Measurements from ENCODE around the gene VOPP1.
A peak's percentile ranks its signal among the peaks of the same experiment; 100 is the strongest.

VOPP1 gene

GRCh38 chr7:55548295-55548731 lies 24.0 kb downstream of the VOPP1 start:
- Histone ChIP-seq H3K4me1 (ENCODE audit: control insufficient read depth in 5 of 5, insufficient read depth in 5 of 5, low read length in 5 of 5) (peaks cover 13 to 56% (median 36%) of the 10 kb centered on the region in 5 donors), H3K36me3 (ENCODE audit: control insufficient read depth in 5 of 5, insufficient read depth in 5 of 5, low read length in 5 of 5) (no peaks in the 10 kb centered on the region), H3K9me3 (ENCODE audit: control insufficient read depth in 5 of 5, low read length in 5 of 5) (no peaks in the 10 kb centered on the region), H3K4me3 (ENCODE audit: low read depth in 1 of 5, low read length in 5 of 5) (no peak overlapping the region), H3K27ac (ENCODE audit: low read depth, low read length) (no peak overlapping the region), H3K27me3 (ENCODE audit: control insufficient read depth in 5 of 5, insufficient read depth in 4 of 5, low read length in 5 of 5) (no peaks in the 10 kb centered on the region), H3K9ac (ENCODE audit: low read length in 5 of 5) (no peak overlapping the region)

- no peak overlapping the region for H3K27ac ChIP-seq (ENCODE audit: low read depth, low read length)
- peaks cover 11 to 41% (median 25%) of the 10 kb centered on the region in 5 donors for H3K4me1 ChIP-seq (ENCODE audit: control insufficient read depth in 5 of 5, insufficient read depth in 5 of 5, low read length in 5 of 5)
- peak overlapping the region in 1 of 5 donors; percentile 39 for H3K9ac ChIP-seq (ENCODE audit: low read length in 5 of 5)
- H3K27me3 ChIP-seq (ENCODE audit: control insufficient read depth in 5 of 5, insufficient read depth in 4 of 5, low read length in 5 of 5): no peaks in the 10 kb centered on the region
- H3K9me3 ChIP-seq (ENCODE audit: control insufficient read depth in 5 of 5, low read length in 5 of 5): no peaks in the 10 kb centered on the region
- no peaks in the 10 kb centered on the region for H3K36me3 ChIP-seq (ENCODE audit: control insufficient read depth in 5 of 5, insufficient read depth in 5 of 5, low read length in 5 of 5)
- H3K4me3 ChIP-seq (ENCODE audit: low read depth in 1 of 5, low read length in 5 of 5): peak overlapping the region in 2 of 5 donors; percentile 6 to 27
Measured at GRCh38 chr7:55546814-55547213, 25.5 kb downstream of the VOPP1 start.

GRCh38 chr7:55545496-55545895 lies 26.8 kb downstream of the VOPP1 start:
- Histone ChIP-seq H3K27me3 (ENCODE audit: control insufficient read depth in 5 of 5, insufficient read depth in 4 of 5, low read length in 5 of 5) (no peaks in the 10 kb centered on the region), H3K9me3 (ENCODE audit: control insufficient read depth in 5 of 5, low read length in 5 of 5) (no peaks in the 10 kb centered on the region), H3K4me1 (ENCODE audit: control insufficient read depth in 5 of 5, insufficient read depth in 5 of 5, low read length in 5 of 5) (peaks cover 8 to 35% (median 25%) of the 10 kb centered on the region in 5 donors), H3K36me3 (ENCODE audit: control insufficient read depth in 5 of 5, insufficient read depth in 5 of 5, low read length in 5 of 5) (no peaks in the 10 kb centered on the region), H3K9ac (ENCODE audit: low read length in 5 of 5) (no peak overlapping the region), H3K27ac (ENCODE audit: low read depth, low read length) (no peak overlapping the region), H3K4me3 (ENCODE audit: low read depth in 1 of 5, low read length in 5 of 5) (no peak overlapping the region)

DNA sequence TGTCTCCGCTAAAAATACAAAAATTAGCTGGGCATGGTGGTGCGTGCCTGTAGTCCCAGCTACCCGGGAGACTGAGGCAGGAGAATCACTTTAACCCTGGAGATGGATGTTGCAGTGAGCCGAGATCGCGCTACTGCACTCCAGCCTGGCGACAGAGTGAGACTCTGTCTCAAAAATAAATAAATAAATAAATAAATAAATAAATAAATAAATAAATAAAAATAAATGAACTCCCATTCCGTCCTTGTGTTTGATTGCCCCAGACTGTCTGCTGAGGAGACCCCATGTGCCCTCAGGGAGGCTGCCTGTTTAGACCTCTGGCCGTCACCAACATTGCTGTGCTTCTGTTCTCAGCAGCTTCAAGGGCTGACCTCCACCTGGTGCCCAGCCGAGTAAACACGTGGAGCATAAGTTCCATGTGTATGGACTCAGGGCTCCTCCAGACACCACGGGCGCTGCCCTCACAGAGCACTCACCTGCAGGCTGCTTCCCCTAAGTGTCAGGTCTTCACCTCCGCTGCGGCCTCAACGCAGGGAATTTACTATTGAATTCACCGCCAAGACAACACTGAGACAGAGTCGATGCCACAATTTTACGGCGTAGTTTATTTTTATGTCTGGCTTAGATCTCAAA lies 32.0 kb downstream of the VOPP1 start:
- Histone ChIP-seq H3K4me3 (ENCODE audit: low read depth in 1 of 5, low read length in 5 of 5) (no peak overlapping the region), H3K27ac (ENCODE audit: low read depth, low read length) (no peak overlapping the region), H3K9me3 (ENCODE audit: control insufficient read depth in 5 of 5, low read length in 5 of 5) (no peaks in the 10 kb centered on the region), H3K27me3 (ENCODE audit: control insufficient read depth in 5 of 5, insufficient read depth in 4 of 5, low read length in 5 of 5) (no peaks in the 10 kb centered on the region), H3K36me3 (ENCODE audit: control insufficient read depth in 5 of 5, insufficient read depth in 5 of 5, low read length in 5 of 5) (no peaks in the 10 kb centered on the region), H3K4me1 (ENCODE audit: control insufficient read depth in 5 of 5, insufficient read depth in 5 of 5, low read length in 5 of 5) (peaks cover 2 to 38% (median 24%) of the 10 kb centered on the region in 5 donors), H3K9ac (ENCODE audit: low read length in 5 of 5) (no peak overlapping the region)

GRCh38 chr7:55539380-55539779 lies 32.9 kb downstream of the VOPP1 start:
- H3K4me1 ChIP-seq (ENCODE audit: control insufficient read depth in 5 of 5, insufficient read depth in 5 of 5, low read length in 5 of 5): peaks cover 4 to 45% (median 34%) of the 10 kb centered on the region in 5 donors
- H3K36me3 ChIP-seq (ENCODE audit: control insufficient read depth in 5 of 5, insufficient read depth in 5 of 5, low read length in 5 of 5): no peaks in the 10 kb centered on the region
- no peak overlapping the region for H3K4me3 ChIP-seq (ENCODE audit: low read depth in 1 of 5, low read length in 5 of 5)
- no peak overlapping the region for H3K27ac ChIP-seq (ENCODE audit: low read depth, low read length)
- no peak overlapping the region for H3K9ac ChIP-seq (ENCODE audit: low read length in 5 of 5)
- no peaks in the 10 kb centered on the region for H3K9me3 ChIP-seq (ENCODE audit: control insufficient read depth in 5 of 5, low read length in 5 of 5)
- H3K27me3 ChIP-seq (ENCODE audit: control insufficient read depth in 5 of 5, insufficient read depth in 4 of 5, low read length in 5 of 5): no peaks in the 10 kb centered on the region

- Histone ChIP-seq H3K27ac (ENCODE audit: low read depth, low read length) (no peak overlapping the region), H3K4me1 (ENCODE audit: control insufficient read depth in 5 of 5, insufficient read depth in 5 of 5, low read length in 5 of 5) (peaks cover 5 to 54% (median 42%) of the 10 kb centered on the region in 5 donors)
Measured at GRCh38 chr7:55538538-55538937, 33.8 kb downstream of the VOPP1 start.

DNA sequence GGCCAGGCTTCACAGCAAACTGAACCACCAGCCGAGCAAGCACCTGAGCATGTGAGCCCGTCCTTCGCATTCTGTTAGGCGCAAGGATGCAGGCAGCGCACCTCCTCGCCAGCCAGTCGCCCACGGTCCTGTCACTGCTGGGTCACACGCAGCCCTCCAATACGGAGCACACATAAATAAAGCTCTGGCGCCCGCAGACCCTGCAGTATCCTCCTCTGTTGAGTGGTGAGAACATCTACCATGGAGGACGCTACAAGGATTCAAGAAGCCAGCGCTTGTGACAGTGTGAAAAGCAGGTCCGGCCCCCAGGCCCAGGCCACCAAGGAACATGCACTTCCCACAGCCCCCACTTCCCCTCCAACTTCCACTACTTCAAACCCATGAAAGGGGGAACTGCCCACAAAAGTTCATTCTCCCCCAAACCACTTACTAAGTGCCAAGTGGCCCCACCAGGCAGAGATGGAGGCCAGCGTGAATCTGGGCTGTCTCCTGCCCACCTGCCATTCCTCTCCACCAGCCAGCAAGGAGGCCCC lies 34.8 kb downstream of the VOPP1 start:
- no peaks in the 10 kb centered on the region for H3K36me3 ChIP-seq (ENCODE audit: control insufficient read depth in 5 of 5, insufficient read depth in 5 of 5, low read length in 5 of 5)
- H3K27ac ChIP-seq (ENCODE audit: low read depth, low read length): no peak overlapping the region
- H3K9me3 ChIP-seq (ENCODE audit: control insufficient read depth in 5 of 5, low read length in 5 of 5): no peaks in the 10 kb centered on the region
- H3K9ac ChIP-seq (ENCODE audit: low read length in 5 of 5): no peak overlapping the region
- no peak overlapping the region for H3K4me3 ChIP-seq (ENCODE audit: low read depth in 1 of 5, low read length in 5 of 5)
- no peaks in the 10 kb centered on the region for H3K27me3 ChIP-seq (ENCODE audit: control insufficient read depth in 5 of 5, insufficient read depth in 4 of 5, low read length in 5 of 5)
- H3K4me1 ChIP-seq (ENCODE audit: control insufficient read depth in 5 of 5, insufficient read depth in 5 of 5, low read length in 5 of 5): peaks cover 6 to 62% (median 52%) of the 10 kb centered on the region in 5 donors

More at GRCh38 chr7:55538538-55538937, 33.8 kb downstream of the VOPP1 start:
- no peaks in the 10 kb centered on the region for H3K27me3 ChIP-seq (ENCODE audit: control insufficient read depth in 5 of 5, insufficient read depth in 4 of 5, low read length in 5 of 5)
- no peak overlapping the region for H3K9ac ChIP-seq (ENCODE audit: low read length in 5 of 5)
- H3K4me3 ChIP-seq (ENCODE audit: low read depth in 1 of 5, low read length in 5 of 5): no peak overlapping the region
- H3K36me3 ChIP-seq (ENCODE audit: control insufficient read depth in 5 of 5, insufficient read depth in 5 of 5, low read length in 5 of 5): no peaks in the 10 kb centered on the region
- no peaks in the 10 kb centered on the region for H3K9me3 ChIP-seq (ENCODE audit: control insufficient read depth in 5 of 5, low read length in 5 of 5)

DNA sequence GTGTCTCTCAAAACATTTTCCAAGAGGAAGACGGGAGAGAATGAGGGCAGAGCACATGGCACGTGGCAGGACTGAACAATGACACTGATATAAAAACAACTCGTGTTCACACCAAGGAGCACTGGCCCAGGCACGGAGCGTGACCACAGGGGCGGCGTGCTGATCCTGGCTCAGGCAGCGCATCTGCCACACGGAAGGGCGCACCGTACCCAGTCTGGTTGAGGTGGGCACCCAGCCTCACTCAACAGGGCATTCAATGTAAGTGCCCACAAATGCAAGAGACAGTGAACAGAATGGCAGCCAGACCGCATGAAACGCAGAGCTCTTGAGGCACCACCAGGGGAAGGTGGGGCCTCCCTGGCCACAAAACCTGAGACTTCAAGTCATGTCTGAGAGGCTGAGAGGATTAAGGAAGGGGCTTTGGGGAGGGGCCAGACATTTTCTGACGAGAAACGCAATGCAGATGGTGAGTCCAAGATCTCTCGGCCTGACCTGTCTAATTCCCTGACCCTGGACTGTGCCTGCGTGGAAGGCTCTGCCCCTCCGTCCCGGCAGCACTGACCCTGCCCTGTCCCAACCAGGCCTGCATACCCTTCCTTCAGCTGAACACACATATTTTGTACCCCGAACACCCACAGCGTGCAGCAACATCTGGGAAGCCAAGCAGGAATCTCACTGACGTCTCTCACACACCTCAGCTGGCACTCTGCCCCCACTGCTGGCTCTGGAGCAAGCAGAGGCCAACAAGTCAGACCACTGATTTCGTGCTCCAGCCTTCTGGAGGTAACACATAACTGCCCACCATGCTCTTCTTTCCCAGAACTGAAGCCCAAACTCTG lies 35.5 kb downstream of the VOPP1 start:
- Histone ChIP-seq H3K9ac (ENCODE audit: low read length in 5 of 5) (peak overlapping the region in 1 of 5 donors; percentile 8), H3K4me3 (ENCODE audit: low read depth in 1 of 5, low read length in 5 of 5) (no peak overlapping the region), H3K36me3 (ENCODE audit: control insufficient read depth in 5 of 5, insufficient read depth in 5 of 5, low read length in 5 of 5) (no peaks in the 10 kb centered on the region), H3K9me3 (ENCODE audit: control insufficient read depth in 5 of 5, low read length in 5 of 5) (no peaks in the 10 kb centered on the region), H3K27me3 (ENCODE audit: control insufficient read depth in 5 of 5, insufficient read depth in 4 of 5, low read length in 5 of 5) (no peaks in the 10 kb centered on the region), H3K4me1 (ENCODE audit: control insufficient read depth in 5 of 5, insufficient read depth in 5 of 5, low read length in 5 of 5) (peaks cover 6 to 66% (median 56%) of the 10 kb centered on the region in 5 donors), H3K27ac (ENCODE audit: low read depth, low read length) (no peak overlapping the region)

DNA sequence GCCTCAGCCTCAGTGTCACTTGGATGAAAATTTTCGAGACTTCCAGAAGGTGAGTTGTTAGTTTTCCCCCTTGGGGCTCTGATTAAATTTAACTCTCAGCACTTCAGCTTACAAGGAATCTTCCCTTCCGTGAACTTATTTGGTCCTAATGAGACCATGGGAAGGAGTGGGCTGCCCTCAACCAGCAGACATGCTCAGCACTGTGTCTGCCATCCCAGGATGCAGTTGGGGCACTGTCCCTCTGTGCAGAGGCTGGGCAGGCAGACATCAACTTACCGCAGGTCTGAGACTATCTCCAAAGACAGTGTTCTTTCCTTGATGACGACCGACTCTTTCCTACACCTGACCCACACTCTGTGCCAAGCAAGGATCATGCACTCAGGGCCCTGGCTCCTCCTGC lies 36.7 kb downstream of the VOPP1 start:
- Histone ChIP-seq H3K4me1 (ENCODE audit: control insufficient read depth in 5 of 5, insufficient read depth in 5 of 5, low read length in 5 of 5) (peaks cover 6 to 68% (median 56%) of the 10 kb centered on the region in 5 donors), H3K27ac (ENCODE audit: low read depth, low read length) (no peak overlapping the region), H3K9ac (ENCODE audit: low read length in 5 of 5) (no peak overlapping the region), H3K27me3 (ENCODE audit: control insufficient read depth in 5 of 5, insufficient read depth in 4 of 5, low read length in 5 of 5) (no peaks in the 10 kb centered on the region), H3K36me3 (ENCODE audit: control insufficient read depth in 5 of 5, insufficient read depth in 5 of 5, low read length in 5 of 5) (no peaks in the 10 kb centered on the region), H3K9me3 (ENCODE audit: control insufficient read depth in 5 of 5, low read length in 5 of 5) (no peaks in the 10 kb centered on the region), H3K4me3 (ENCODE audit: low read depth in 1 of 5, low read length in 5 of 5) (no peak overlapping the region)

Data from subcutaneous abdominal adipose tissue (tissue), 5 donors.